ENCODE measurements around the gene ZNFX1. TPM values are rescaled to one million over a fixed set of nuclear protein-coding genes. Genes with fewer than 3 reads are reported as not detected.

Gene ZNFX1
- total and polyA plus RNA-seq, 9 of the 15 experiments (the other 6 are each of a cell fraction or from before 2014, with no cell fraction given): 3.8 to 13.8 (median 10.3) TPM

DNA sequence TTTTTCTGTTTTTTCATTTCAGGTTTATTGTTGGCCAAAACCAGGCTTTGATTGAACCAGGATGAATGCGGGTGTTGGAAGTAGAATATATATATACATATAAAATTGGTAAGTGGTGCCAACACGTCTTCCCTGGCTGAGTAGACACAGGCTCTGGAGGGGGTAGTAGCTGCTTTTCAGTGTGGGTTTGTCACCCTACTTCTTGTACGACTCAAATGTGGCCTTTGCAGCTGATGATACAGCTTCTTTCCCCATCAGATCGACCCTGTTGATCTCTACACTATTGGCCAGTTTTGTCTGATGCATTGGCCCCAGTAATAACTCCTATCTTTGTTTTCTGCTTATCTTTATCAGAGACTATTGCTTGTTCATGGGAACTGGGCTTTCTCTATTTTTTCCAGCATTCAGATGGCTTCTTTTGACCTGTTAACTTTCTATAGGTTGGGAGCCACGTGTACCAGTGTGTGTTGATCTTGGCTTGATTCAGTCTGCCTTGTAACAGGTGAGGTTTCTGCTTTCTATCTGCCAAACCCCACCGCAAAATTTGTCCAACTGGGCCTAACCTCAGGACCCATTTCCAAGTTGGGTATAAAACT is 2.7 kb upstream of the ZNFX1 start (continued):
- no peak for TF ChIP-seq TAL1 (IDR thresholded peaks at IDR 0.05)
- TF ChIP-seq RBM25 (IDR thresholded peaks at IDR 0.05; ENCODE audit: low read depth, low read length, severe bottlenecking): no peak
- TF ChIP-seq, protein P1, sequence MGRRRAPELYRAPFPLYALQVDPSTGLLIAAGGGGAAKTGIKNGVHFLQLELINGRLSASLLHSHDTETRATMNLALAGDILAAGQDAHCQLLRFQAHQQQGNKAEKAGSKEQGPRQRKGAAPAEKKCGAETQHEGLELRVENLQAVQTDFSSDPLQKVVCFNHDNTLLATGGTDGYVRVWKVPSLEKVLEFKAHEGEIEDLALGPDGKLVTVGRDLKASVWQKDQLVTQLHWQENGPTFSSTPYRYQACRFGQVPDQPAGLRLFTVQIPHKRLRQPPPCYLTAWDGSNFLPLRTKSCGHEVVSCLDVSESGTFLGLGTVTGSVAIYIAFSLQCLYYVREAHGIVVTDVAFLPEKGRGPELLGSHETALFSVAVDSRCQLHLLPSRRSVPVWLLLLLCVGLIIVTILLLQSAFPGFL (CRISPR knock-in tag; IDR thresholded peaks at IDR 0.05): peak; percentile 93
- TF ChIP-seq FOSL1 (tag; conservative IDR thresholded peaks at IDR 0.05): no peak
- TF ChIP-seq SMARCA4 (IDR thresholded peaks at IDR 0.05): 0 out of 2 replicates have a peak, but pooled peaks have one; percentile 6
- no peak for TF ChIP-seq PHB (CRISPR knock-in tag; IDR thresholded peaks at IDR 0.05)
- peak in 1 of 2 experiments; percentile 3; a peak in 1 of 4 replicates for TF ChIP-seq HDAC1 (IDR thresholded peaks at IDR 0.05)
- TF ChIP-seq ZBED1 (IDR thresholded peaks at IDR 0.05): 0 out of 2 replicates have a peak, but pooled peaks have one; percentile 41
- TF ChIP-seq U2AF1 (optimal IDR thresholded peaks at IDR 0.05; ENCODE audit: low read depth, low read length): peak; percentile 7
- TF ChIP-seq, protein P2, sequence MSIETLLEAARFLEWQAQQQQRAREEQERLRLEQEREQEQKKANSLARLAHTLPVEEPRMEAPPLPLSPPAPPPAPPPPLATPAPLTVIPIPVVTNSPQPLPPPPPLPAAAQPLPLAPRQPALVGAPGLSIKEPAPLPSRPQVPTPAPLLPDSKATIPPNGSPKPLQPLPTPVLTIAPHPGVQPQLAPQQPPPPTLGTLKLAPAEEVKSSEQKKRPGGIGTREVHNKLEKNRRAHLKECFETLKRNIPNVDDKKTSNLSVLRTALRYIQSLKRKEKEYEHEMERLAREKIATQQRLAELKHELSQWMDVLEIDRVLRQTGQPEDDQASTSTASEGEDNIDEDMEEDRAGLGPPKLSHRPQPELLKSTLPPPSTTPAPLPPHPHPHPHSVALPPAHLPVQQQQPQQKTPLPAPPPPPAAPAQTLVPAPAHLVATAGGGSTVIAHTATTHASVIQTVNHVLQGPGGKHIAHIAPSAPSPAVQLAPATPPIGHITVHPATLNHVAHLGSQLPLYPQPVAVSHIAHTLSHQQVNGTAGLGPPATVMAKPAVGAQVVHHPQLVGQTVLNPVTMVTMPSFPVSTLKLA (conservative IDR thresholded peaks at IDR 0.05): peak; percentile 67
- TF ChIP-seq, protein P3, sequence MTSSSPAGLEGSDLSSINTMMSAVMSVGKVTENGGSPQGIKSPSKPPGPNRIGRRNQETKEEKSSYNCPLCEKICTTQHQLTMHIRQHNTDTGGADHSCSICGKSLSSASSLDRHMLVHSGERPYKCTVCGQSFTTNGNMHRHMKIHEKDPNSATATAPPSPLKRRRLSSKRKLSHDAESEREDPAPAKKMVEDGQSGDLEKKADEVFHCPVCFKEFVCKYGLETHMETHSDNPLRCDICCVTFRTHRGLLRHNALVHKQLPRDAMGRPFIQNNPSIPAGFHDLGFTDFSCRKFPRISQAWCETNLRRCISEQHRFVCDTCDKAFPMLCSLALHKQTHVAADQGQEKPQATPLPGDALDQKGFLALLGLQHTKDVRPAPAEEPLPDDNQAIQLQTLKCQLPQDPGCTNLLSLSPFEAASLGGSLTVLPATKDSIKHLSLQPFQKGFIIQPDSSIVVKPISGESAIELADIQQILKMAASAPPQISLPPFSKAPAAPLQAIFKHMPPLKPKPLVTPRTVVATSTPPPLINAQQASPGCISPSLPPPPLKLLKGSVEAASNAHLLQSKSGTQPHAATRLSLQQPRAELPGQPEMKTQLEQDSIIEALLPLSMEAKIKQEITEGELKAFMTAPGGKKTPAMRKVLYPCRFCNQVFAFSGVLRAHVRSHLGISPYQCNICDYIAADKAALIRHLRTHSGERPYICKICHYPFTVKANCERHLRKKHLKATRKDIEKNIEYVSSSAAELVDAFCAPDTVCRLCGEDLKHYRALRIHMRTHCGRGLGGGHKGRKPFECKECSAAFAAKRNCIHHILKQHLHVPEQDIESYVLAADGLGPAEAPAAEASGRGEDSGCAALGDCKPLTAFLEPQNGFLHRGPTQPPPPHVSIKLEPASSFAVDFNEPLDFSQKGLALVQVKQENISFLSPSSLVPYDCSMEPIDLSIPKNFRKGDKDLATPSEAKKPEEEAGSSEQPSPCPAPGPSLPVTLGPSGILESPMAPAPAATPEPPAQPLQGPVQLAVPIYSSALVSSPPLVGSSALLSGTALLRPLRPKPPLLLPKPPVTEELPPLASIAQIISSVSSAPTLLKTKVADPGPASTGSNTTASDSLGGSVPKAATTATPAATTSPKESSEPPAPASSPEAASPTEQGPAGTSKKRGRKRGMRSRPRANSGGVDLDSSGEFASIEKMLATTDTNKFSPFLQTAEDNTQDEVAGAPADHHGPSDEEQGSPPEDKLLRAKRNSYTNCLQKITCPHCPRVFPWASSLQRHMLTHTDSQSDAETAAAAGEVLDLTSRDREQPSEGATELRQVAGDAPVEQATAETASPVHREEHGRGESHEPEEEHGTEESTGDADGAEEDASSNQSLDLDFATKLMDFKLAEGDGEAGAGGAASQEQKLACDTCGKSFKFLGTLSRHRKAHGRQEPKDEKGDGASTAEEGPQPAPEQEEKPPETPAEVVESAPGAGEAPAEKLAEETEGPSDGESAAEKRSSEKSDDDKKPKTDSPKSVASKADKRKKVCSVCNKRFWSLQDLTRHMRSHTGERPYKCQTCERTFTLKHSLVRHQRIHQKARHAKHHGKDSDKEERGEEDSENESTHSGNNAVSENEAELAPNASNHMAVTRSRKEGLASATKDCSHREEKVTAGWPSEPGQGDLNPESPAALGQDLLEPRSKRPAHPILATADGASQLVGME (CRISPR knock-in tag; IDR thresholded peaks at IDR 0.05): no peak
- TF ChIP-seq, protein P4, sequence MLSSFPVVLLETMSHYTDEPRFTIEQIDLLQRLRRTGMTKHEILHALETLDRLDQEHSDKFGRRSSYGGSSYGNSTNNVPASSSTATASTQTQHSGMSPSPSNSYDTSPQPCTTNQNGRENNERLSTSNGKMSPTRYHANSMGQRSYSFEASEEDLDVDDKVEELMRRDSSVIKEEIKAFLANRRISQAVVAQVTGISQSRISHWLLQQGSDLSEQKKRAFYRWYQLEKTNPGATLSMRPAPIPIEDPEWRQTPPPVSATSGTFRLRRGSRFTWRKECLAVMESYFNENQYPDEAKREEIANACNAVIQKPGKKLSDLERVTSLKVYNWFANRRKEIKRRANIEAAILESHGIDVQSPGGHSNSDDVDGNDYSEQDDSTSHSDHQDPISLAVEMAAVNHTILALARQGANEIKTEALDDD (IDR thresholded peaks at IDR 0.05): no peak
- TF ChIP-seq CHD1 (IDR thresholded peaks at IDR 0.05; ENCODE audit: low read length): peak; percentile 85
- TF ChIP-seq, protein P5, sequence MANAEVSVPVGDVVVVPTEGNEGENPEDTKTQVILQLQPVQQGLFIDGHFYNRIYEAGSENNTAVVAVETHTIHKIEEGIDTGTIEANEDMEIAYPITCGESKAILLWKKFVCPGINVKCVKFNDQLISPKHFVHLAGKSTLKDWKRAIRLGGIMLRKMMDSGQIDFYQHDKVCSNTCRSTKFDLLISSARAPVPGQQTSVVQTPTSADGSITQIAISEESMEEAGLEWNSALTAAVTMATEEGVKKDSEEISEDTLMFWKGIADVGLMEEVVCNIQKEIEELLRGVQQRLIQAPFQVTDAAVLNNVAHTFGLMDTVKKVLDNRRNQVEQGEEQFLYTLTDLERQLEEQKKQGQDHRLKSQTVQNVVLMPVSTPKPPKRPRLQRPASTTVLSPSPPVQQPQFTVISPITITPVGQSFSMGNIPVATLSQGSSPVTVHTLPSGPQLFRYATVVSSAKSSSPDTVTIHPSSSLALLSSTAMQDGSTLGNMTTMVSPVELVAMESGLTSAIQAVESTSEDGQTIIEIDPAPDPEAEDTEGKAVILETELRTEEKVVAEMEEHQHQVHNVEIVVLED (CRISPR knock-in tag; IDR thresholded peaks at IDR 0.05): no peak
- TF ChIP-seq TBL1XR1 (IDR thresholded peaks at IDR 0.05; ENCODE audit: low read length in 2 of 2): no peak
- TF ChIP-seq NUFIP1 (IDR thresholded peaks at IDR 0.05; ENCODE audit: partially characterized antibody): no peak
